ENCODE data around the gene CBX2. TPM values are rescaled to one million over a fixed set of nuclear protein-coding genes. Genes with fewer than 3 reads are reported as not detected.
"Not testable (repeated sequence)": the region's sequence is repeated elsewhere in the genome, so short reads cannot be mapped to it uniquely, and the experiment has no call there.

CBX2 gene
- total RNA-seq, 1 donor from 2014 or later: 4.6 TPM

DNA sequence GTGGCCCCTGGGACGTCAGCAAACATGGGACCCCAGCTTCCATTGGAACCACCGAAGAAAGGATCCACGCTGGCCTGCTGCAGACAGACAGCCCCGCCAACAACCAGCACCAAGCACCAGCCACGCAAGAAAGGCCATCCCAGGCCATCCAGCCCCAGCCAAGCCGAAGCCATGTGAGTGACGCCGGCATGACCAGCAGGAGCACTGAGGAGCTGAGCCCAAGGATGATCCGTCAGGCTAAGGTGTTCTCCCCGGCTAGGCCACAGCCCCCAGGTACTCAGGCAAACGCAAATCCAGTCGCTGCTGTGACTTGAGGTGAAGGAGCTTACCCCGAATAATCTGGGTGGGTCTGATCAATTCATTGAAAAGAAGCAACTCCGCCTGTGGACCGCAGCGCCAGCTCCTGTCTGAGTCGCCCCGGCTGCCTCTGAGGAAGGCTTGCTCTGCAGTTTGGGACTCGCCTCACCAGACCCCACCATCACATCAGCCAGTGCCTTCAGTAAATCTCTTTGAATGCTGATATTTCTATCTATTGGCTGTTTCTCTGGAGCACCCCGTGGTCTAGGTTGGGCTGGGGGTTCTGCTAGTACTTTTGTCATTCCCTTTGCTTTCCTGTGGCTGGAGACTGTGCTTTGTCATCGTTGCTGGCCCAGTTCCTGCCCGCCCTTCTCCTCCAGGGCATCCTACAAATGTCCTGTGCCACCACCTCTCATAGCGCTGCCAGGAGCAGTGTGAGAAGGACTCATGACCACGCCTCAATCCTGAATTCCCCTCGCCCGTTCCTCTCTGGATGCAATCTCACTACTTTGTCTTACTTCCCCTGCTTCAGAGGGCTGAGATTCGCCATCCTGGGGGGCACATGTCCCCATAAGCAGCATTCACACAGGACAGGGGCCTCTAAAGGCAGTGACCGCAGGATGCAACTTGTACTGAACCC is 8.1 kb upstream of the CBX2 start:
- no peak for DNase-seq (ENCODE audit: low read depth in 2 of 2)

DNA sequence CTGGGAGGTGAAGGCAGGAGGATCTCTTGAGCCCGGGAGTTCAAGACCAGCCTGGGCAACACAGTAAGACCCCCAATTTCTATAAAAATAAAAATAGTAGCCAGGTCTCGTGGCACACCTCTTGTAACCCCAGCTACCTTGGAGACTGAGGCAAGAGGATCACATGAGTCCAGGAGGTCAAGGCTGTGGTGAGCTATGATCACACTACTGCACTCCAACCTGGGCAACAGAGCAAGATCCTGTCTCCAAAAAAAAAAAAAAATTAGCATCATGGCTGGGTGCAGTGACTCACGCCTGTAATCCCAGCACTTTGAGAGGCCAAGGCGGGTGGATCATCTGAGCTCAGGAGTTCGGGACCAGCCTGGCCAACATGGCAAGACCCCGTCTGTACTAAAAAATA is 6.7 kb upstream of the CBX2 start:
- no peak for DNase-seq (ENCODE audit: low read depth in 2 of 2)

DNA sequence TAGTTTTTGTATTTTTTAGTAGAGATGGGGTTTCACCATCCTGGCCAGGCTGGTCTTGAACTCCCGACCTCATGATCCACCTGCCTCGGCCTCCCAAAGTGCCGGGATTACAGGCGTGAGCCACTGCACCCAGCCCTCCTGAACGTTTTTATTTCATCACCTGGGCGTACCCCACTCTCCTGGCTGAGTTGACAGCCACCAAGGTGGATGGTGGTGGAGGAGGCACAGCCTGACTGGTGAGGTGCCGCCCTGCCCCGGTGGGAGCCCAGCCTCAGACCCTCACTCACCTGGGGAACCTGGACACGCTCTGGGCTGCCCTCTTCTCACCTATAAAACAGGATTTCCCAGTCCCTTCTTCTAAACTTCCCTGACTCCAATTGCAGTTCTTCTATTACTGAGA is 5.2 kb upstream of the CBX2 start:
- not testable (repeated sequence) for DNase-seq (ENCODE audit: low read depth in 2 of 2)

DNA sequence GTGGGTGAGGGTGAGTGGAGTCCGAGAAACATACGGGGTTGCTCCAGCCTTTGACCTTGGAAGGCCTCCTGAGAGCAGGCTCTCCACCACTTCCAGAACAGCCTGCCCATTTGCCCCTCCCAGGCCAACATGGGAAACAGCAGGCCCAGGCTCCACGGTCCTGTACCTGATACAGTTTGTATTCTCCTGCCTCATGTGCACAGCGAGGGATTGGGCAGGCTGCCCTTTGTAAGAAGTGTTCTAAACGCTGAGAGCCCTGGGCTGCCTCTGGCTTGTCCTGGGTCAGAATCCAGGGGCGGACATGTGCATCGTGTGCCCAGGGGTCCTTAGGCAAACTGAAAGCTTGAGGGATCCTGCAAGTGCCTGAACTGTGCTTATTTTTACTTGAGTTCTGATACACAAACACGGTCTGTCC is 3.4 kb upstream of the CBX2 start:
- no peak for DNase-seq (ENCODE audit: low read depth in 2 of 2)

DNA sequence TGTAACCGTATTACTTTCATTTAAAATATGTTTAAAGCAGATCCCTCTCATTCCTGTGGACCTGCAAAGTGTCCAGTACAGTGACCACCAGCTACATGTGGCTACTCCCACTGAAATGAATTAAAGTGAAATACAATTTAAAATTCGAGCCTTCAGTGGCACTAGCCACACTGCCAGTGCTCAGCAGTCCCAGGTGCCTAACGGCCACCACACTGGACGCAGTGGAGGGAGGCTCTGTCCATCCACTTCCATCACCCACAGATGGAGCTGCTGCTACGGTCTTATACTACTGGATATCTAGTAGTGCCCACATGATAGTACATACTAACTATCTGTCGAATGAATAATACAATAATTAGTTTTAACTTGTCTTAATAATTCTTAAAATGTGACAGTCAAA is 2.3 kb upstream of the CBX2 start:
- DNase-seq (ENCODE audit: low read depth in 2 of 2): no peak

DNA sequence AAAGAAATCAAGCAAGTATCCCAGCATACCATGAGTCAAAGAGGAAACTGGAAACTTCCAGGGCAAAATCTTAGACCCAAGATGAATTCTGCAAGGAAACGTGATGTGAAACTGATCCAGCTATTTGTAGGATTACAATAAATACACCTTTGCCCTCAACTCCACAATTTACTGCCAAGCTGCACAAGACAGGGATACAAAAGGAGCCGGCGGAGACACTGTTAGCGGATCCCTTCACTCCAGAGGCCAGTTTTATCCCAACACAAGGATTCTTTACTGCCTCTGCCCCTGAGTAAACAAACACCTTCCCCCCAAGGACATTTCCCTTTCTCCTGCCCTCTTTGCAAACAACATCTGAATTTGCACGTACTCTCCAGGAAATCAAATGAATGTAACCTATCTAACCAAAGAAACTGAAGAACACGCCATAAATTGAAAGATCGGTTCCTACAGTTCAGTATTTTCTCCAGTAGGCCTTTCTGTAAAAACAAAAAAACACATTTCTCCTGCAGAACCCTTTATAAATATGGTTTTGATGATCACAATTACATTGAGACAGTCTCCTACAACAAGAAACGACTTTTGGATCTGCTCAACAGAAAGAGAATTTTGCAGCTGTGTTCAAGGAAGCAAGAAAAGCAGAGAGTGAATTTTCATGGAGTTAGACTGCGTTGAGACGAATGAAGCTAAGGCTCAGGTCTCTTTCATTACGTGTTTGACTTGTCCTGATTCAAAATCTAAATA is 1.4 kb upstream of the CBX2 start:
- peak in 1 of 2 donors; percentile 34 for DNase-seq (ENCODE audit: low read depth in 2 of 2)

DNA sequence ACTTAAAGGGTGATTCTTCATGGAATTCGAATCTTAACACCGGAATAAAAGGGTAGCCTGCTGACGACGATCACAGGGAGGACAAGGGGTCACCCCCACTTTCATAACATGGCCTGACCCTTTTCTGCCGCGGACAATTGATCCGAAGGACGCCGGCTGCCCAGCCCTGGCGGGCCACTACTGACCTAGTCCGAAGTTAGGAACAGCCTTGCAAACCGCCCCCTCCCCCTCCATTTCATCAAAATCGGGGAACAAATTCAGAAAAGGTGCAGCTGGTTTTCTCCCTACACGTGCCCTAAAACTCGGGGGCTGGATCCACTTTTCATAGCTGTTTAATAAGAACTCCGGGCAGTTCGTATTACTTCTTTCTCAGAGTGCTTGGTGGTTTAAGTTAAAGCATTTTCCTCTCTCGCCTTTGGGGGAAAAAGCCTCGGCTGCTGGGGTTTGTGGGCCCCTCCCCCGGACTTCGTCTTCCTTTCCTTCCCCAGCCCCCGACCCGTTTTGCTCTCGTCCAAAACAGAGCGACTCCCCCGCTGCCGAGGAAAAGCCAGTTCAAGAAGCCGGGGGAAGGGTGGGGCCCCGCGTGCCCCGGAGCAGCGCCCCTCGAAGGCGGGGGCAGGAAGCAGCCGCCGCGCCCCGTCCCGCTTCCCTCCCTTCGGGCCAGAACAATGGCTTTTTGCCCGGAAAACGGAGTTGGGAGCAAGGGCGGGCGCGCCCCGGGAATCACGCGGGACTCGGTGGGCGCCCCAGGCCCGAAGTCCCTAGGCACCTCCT is 641 bp upstream of the CBX2 start:
- peak; percentile 51 to 55 for DNase-seq (ENCODE audit: low read depth in 2 of 2)

DNA sequence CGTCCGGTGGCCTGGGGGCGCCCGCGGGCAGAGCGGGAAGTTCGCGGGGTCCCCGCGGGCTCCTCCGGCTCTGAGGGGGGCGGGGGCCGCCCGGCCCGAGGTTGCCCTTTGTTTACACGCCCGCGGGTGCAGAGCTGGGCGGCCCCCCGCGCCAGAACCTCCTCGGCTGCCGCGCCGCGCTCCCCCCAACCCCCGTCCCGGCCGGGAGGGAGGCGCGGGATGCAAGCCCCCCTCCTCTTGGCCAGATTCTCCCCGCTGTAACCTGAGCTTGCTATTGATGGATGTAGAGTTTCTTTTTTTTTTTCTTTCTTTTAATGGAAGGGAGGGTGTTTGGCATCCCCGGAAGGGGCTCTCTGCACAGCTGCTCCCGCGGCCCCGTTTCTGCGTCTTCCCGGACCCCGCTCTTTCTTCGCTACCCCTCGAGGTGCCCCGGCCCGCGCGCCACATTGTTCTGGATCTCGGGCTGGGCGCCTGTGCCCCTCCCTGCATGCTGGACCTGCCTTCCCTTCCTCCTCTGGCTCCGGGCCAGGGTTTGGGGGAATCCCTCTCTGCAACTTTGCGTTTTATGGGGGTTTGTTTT is 646 bp downstream of the CBX2 start:
- DNase-seq (ENCODE audit: low read depth in 2 of 2): peak in 1 of 2 donors; percentile 38

DNA sequence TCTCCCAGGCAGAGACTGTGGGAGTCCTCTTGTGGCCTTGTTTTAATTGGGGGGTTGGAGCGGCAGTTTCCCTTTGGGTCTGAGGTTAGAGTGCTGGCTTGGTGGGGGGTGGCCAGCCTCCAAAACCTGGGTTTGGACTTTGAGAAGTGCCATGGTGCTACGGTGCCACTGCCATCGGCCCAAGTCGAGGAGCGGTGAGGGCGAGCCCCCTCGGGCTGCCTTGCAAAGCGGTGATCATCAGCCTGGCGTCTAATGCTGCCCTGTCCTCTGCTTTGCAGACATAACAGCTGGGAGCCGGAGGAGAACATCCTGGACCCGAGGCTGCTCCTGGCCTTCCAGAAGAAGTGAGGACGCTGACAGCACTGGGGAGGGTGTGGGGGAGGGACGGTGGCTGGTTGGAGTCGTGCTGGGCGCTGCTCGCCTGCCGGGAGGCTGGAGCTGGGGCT is 1.2 kb downstream of the CBX2 start:
- no peak for DNase-seq (ENCODE audit: low read depth in 2 of 2)

DNA sequence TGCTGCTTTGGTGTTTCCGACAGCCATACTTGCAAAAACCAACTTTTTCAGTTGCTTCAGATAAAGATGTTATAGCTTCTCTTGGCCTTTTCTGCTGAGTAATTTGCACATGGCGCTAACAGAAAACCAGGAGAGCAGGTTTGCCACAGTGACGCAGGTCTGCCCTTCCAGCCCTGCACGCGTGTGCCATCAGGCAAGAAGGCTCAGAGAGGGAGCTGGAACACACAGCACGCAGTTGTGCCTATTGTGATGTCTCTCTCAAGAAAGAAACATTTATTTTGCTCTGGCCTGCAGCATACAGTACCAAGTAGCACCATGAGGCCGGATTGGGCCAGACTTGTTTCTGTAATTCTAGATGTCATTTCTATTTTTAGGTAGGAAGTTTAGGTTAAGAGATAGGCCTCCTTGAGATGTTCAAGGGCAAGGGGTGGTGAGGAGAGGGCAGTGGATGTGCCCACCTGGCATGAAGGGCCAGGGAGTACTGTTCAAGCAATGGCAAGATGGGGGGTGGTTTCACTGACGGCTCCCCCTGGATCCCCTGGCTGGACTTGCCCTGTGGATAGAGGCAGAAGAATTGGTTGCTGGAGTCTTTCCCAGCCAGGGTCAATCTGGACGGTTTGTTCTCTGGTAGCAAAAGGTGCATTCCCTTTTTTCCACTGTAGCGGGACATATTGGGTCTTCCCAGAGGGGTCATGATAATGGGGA is 1.9 kb downstream of the CBX2 start:
- no peak for DNase-seq (ENCODE audit: low read depth in 2 of 2)

DNA sequence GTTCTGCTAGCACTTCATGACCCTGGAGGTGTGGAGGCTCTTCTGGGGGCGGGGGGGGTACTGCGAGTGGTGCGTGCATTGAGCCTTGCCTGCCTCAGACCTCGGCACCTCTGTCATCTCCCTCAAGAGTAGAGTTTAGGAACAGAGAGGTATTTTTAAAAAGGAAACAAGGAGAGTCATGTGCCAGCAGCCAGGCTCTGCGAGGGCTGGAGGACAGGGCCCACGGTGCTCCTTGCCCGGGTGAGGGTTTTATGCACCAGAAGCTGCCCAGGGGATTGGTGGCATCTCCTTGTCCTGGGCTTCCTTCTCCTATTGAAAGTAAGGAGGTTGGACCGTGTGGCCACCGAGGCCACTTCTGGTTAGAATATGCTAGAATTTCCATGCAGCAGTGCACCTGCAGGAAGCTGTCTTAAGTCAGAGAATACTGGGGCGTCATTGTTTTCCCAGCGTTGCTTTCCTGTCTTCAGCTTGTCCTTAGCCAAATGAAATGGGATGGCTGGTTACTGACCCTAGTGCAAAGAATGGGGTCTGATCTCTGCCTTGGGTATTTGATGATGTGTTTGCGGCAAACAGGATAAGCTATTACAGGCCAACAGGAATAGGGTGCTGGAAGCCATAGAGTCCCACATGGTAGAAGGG is 3.2 kb downstream of the CBX2 start:
- DNase-seq (ENCODE audit: low read depth in 2 of 2): no peak

DNA sequence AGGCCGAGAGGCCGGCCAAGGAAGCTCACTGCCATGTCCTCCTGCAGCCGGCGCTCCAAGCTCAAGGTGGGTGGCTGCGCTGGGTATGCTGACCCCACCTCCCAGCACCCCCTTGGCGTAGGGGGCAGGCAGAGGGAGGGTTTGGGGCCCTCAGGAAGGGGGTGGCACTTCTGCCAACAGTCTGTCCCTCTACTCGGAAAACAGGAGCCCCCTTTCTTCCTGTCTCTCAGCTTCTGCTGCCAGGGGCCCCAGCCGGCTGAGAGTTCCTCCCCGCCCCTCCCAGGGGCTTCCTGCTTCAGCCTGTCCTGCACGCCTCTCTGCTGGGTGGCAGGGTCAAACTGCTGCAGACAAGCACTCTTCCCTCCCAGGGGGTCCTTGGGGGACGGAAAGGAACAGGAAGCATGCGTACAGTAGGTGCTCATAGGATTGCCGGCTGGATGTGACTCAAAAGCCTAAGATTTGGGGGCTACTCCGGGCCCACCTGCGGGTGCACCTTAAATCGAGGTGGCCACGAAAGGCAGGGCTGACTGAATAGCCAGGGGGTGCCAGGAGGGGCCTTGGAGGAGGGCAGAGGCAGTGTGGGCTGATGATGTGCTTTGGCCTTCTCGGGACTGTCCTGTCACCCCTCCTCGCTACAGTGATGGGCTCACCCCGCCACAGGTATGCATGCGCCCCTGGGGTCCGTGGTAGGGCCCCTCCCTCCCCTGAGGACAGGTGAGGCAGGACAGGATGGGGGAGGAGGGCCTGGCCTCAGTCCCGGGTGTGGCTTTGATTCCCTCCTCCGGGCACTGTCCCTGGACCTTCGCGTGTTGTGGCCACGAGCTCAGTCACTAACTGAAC is 4.0 kb downstream of the CBX2 start:
- no peak for DNase-seq (ENCODE audit: low read depth in 2 of 2)

DNA sequence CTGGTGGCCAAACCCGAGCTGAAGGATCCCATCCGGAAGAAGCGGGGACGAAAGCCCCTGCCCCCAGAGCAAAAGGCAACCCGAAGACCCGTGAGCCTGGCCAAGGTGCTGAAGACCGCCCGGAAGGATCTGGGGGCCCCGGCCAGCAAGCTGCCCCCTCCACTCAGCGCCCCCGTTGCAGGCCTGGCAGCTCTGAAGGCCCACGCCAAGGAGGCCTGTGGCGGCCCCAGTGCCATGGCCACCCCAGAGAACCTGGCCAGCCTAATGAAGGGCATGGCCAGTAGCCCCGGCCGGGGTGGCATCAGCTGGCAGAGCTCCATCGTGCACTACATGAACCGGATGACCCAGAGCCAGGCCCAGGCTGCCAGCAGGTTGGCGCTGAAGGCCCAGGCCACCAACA is 5.9 kb downstream of the CBX2 start:
- no peak for DNase-seq (ENCODE audit: low read depth in 2 of 2)

DNA sequence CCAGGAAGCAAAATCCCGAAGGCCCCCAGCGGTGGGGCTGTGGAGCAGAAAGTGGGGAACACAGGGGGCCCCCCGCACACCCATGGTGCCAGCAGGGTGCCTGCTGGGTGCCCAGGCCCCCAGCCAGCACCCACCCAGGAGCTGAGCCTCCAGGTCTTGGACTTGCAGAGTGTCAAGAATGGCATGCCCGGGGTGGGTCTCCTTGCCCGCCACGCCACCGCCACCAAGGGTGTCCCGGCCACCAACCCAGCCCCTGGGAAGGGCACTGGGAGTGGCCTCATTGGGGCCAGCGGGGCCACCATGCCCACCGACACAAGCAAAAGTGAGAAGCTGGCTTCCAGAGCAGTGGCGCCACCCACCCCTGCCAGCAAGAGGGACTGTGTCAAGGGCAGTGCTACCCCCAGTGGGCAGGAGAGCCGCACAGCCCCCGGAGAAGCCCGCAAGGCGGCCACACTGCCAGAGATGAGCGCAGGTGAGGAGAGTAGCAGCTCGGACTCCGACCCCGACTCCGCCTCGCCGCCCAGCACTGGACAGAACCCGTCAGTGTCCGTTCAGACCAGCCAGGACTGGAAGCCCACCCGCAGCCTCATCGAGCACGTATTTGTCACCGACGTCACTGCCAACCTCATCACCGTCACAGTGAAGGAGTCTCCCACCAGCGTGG is 6.5 kb downstream of the CBX2 start:
- DNase-seq (ENCODE audit: low read depth in 2 of 2): no peak

DNA sequence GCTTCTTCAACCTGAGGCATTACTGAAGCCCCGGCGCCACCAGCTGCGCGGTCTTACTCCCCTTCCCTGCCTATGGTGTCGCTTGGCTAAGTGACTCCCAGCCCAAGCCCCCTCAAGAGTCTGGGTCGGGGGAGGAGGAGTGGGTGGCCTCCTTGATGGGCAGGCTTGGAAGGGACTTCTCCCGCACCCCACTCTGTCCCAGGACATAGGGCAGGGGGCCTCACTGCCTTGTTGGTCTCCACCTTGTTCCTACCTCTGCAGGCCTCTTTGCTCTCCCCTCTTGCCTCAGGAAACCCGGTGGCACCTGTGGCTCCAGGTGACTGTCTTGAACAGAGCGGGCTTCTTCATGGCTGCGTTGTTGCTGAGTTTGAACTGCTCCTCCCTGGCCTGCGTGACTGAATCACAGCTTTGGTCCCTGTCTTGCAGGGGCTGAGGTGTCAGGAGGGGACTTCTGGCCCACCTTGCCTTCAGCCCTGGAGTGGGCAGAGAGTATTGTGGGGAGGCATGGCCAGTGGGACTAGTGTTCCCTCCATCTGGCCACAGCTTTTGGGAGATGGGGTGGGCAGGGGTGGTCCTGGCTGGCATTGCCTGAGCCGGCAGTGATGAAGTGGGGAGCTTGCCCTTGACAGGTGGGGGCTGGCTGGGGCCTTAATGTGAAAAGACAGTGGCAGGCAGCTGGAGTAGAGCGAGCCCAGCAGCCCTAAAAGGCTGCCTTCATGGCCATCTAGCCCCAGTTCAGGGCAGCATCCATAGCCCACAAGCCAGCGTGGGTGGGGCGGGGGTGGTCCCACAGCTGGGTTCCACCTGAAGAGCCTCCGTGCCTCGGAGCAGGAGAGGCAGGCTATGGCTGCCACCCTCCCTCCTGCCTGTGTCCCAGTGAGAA is 7.3 kb downstream of the CBX2 start:
- DNase-seq (ENCODE audit: low read depth in 2 of 2): no peak

DNA sequence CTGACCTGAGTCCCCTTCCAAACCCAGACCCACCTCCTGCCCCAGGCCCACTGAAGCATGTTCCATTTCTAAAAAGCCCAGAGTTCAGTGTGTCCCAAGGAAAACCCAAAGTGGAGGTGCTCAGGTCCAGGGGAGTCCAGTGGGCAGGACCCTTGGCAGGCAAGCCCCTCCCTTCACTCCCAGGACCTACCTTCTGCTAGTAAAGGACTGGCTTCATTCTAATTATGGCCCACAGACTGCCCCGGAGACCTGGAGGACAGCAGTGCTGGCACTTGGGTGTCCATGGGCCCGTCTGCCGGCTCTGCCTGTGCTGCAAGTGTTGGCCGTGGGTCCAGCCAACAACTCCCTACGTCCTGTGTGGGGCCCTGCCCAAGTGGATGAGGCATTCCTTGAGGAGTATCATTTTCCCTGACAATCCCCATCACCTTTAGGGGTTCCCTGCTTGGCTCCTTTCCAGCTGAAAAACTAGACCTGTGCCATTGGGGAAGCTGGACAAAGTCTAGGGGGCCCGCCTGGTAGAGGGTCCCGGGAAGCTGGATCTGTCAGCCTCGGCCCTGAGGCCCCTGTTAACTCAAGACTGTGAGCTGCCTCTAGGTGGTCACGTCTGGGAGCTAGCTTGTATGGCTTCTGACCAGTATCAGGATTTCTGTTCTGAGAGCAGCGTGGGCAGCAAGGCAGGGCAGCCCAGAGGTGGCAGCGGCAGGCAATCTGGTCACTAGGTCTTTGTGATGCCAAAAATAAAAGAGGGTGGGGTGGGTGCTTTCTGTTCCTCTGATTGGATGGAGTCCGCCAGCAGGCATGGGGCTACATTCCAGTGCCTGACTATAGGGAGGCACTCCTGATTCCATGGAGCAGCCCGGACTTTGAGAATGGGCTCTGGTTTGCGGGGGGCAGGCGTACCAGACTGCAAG is 8.2 kb downstream of the CBX2 start:
- DNase-seq (ENCODE audit: low read depth in 2 of 2): no peak
